ENCODE results near the gene CDKL1.
A peak's percentile ranks its signal among the peaks of the same experiment; 100 is the strongest.
"Not testable (repeated sequence)": the region's sequence is repeated elsewhere in the genome, so short reads cannot be mapped to it uniquely, and the experiment has no call there.

Gene CDKL1

DNA sequence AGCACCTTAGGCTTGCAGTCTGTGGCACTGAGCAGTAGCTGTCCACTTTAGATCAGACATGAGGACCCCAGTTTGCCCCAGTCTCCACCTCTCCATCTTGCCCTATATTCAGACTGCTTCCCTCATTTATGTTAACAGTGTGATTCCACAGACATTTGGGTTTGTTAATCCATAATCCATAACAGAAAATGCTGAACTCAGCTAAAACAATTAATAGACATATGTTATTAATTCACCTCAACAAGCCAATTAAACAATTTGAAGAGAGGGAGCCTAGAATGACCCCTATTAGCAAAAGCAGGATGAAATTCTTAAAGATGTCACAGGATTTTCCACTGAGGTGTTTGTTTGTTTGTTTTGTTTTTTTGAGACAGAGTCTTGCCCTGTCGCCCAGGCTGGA is 9.1 kb downstream of the CDKL1 start:
- DNase-seq: no peak

DNA sequence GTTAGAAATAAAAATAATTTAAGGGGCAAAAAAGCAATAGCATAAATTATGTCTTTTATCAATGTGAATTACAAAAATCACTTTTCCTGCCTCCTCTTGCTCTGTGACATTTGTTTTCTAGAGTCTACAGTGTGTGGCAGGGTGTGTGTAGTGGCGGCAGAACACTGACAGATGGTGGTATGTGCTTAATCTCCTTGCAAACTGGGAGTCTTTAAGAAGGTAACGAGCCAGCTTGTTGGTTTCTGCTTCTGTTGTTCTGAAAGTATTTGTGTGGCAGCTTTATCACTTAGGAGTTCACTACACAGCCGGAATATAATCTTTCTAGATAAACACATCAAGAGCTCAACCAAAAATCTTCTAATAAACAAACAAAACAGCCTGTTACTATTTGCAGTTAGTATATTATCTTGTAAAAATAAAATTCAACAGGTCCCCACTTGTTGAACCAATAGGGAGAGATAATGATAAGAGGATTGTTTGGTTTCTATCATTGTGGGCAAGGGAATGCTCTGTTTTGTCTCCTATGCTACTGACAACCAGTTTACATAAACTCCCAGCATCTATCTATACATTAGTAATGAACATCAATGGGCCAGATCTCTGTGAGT is 13.0 kb downstream of the CDKL1 start:
- DNase-seq (no peak), ATAC-seq (no peak)

More for the DNA sequence above, 9.1 kb downstream of the CDKL1 start:
- ATAC-seq: no peak

DNA sequence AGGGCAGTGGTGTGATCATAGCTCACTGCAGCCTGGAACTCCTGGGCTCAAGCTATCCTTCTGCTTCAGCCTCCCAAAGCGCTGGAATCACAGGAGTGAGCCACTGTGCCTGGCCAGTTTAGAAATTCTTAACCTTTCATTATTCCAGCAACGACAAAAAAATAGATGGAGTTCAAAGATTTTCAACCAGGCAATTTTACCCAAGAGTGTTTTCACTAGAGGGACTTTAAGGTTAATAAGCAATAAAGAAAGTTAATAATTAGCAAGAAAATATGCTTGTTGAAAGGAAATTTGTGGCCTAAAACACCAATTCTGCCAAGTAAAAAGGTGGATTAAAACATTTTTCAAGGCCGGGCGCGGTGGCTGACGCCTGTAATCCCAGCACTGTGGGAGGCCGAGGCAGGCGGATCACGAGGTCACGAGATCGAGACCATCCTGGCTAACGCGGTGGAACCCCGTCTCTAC is 14.8 kb downstream of the CDKL1 start:
- DNase-seq: no peak
- ATAC-seq: no peak

GRCh38 chr14:50381008-50381407 is 15.7 kb downstream of the CDKL1 start:
- no peak for DNase-seq
- ATAC-seq: no peak

- ATAC-seq (no peak), DNase-seq (no peak)
Measured at GRCh38 chr14:50380455-50380854, 16.2 kb downstream of the CDKL1 start.

- no peak for ATAC-seq
Measured at GRCh38 chr14:50379563-50379962, 17.1 kb downstream of the CDKL1 start.

GRCh38 chr14:50377550-50378085 is 19.1 kb downstream of the CDKL1 start:
- no peak for ATAC-seq
- DNase-seq: no peak

More at GRCh38 chr14:50379563-50379962, 17.1 kb downstream of the CDKL1 start:
- no peak for DNase-seq

DNA sequence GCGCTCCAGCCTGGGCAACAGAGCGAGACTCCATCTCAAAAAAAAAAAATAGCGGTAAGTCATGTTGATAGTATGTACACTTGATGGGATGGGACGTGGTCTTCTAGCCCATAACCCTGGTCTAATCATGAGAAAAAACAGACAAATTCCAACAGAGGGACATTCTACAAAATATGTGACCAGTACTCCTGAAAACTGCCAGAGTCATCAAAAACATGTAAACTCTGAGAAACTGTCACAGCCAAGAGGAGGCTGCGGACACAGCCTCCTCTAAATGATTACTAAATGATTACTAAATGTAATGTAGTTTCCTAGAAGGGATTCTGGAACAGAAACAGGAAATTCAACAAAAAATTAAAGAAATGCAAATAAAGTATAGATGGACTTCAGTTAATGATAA is 20.9 kb downstream of the CDKL1 start:
- no peak for ATAC-seq
- no peak for DNase-seq

- ATAC-seq: no peak
Measured at GRCh38 chr14:50373959-50374358, 22.7 kb downstream of the CDKL1 start.

DNA sequence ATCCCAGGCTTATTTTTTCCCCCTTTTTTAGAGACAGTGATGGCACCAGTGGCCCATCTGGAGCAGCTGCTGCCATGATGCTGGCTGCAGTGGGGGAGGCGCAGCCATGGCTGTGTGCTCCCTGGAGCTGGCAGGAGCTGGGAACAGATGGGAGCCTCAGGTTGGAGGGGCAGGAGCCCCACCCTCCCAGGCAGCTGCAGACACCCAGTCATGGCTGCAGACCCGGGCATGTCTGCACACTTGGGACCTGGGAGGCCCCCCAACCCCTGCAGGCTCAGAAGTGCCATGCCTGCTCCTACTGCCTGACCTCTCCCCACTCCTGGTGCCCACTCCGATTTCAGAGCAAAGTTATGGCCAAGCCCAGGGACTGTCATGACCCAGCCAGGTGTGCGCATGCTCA is 25.1 kb downstream of the CDKL1 start:
- DNase-seq: no peak
- no peak for ATAC-seq

More at GRCh38 chr14:50373959-50374358, 22.7 kb downstream of the CDKL1 start:
- DNase-seq: no peak

GRCh38 chr14:50366589-50366988 is 30.1 kb downstream of the CDKL1 start:
- ATAC-seq: no peak

GRCh38 chr14:50366115-50366514 is 30.6 kb downstream of the CDKL1 start:
- DNase-seq: no peak
- no peak for ATAC-seq

More at GRCh38 chr14:50366589-50366988, 30.1 kb downstream of the CDKL1 start:
- DNase-seq: no peak

- DNase-seq, ATAC-seq: not testable (repeated sequence)
Measured at GRCh38 chr14:50365572-50365971, 31.1 kb downstream of the CDKL1 start.

GRCh38 chr14:50364792-50365191 is 31.9 kb downstream of the CDKL1 start:
- ATAC-seq (no peak), DNase-seq (no peak)

DNA sequence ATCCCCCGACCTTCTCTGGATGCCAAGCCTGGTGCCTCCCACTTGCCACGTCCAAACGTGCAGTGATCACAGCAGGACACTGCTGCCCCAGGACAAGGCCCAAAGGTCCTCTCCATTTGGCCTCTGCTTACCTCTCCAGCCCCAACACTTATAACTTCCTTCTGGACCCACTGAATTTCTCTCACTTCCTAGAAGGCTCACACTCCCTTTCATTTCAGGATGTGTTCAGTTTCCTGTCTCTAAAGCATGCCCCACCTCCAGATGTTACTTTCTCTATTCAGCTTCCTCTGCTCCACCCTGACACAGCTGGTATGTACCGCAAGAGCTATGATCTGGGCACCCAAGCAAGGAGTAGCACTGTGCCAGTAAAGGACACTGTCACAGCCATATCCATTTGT is 33.0 kb downstream of the CDKL1 start:
- ATAC-seq (peak; percentile 95), DNase-seq (peak; percentile 43)

DNA sequence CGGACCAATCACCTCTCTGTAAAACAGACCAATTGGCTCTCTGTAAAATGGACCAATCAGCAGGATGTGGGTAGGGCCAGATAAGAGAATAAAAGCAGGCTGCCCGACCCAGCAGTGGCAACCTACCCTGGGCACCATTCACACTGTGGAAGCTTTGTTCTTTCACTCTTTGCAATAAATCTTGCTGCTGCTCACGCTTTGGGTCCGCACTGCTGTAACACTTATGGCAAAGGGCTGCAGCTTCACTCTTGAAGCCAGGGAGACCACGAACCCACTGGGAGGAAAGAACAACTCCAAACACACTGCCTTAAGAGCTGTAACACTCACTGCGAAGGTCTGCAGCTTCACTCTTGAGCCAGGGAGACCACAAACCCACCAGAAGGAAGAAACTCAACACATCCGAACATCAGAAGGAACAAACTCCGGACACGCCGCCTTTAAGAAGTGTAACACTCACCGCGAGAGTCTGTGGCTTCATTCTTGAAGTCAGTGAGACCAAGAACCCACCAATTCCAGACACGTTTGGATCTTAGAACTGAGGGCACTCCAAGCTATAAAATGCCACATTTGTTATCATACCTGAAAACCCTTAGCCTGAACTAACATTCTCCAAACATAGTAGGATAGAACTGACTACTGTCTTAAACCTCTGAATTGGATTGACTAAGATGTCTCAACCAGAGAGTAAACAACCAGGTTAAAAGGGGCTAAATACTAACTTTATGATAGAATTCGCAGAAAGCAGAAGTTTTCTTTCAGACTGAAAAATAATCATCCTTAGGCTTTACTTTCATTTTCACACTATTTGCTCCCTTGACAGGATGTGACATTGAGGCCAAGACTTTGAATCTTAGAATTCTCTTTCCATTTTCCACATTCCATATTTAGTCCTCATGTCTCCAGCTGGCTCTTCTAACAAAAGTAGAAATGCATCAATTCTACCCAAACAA is 33.6 kb downstream of the CDKL1 start:
- ATAC-seq (peak; percentile 26), DNase-seq (peak; percentile 39)

- not testable (repeated sequence) for DNase-seq
Measured at GRCh38 chr14:50361473-50362403, 34.9 kb downstream of the CDKL1 start.

GRCh38 chr14:50360851-50361250 is 35.8 kb downstream of the CDKL1 start:
- no peak for DNase-seq
- no peak for ATAC-seq

More at GRCh38 chr14:50361473-50362403, 34.9 kb downstream of the CDKL1 start:
- ATAC-seq: not testable (repeated sequence)

DNA sequence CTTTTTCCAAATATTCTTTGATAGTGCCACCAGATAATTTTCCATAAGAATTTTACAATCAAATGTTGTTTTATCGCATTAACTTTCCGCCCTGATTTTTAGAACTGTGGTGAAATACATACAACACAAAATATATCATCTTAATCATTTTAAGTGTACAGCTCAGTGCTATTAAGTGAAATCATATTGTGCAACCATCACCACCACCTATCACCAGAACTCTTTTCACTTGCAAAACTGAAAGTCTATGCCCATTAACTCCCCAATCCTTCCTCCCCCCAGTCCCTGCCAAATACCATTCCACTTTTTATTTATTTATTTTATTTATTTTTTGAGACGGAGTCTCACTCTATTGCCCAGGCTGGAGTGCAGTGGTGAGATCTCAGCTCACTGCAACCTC is 36.6 kb downstream of the CDKL1 start:
- no peak for ATAC-seq
- DNase-seq: no peak

DNA sequence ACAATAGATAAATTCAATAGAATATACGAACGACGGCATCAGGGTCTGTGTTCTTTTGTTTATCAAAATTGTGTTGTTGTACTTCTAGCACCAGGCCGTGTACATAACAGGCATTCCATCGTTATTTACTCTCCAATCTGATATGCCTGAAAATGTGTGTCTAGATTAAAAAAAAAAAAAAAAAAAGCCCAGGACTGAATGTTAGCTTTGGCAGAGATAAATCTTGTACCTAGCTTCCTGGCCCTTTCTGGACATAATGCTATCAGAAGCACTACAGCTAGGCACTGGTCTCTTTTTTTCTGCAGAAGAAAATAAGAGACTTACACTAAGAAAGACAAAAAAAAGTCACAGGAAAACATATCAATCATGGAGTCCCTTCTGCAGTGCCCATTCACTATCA is 37.0 kb downstream of the CDKL1 start:
- DNase-seq: no peak
- no peak for ATAC-seq

DNA sequence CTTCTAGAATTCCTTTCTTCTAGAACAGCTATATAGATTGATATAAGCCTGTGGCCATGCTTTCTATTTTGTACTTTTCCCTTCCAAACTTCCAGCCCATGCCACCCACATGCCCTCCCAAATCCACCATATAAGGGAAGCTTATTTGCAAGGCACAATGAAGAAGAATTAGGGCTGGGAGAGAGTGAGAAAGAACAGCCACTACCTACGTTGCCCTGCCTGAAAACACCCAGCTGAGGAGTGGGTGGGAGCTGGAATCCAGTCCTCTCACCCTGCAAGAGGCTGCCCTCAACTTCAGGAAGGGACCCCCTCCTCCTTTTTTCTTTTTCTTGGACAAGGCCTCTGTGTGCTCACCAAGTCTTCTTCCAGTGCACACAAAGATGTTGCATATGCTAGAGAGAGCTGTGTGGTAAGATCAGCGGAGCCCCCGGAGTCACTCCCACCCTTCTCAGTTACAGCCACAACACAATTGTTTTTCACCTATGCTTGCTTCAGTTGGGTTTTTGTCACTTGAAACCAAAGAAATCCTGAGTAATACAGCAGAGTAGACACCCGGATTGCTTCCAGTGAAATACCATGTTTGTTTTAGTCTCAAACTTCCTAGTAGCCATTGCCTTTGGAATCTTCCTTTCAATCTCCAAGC is 38.8 kb downstream of the CDKL1 start:
- ATAC-seq: no peak
- no peak for DNase-seq

All from stimulated activated naive CD8-positive, alpha-beta T cell treated with anti-CD3 and anti-CD28 coated beads, Interleukin-15, Interleukin-2, amounts not matched to agents 100 U/mL and 50 U/mL, for 24 hours (primary cell).